Hematopoietic multipotent progenitor cell (in vitro differentiated cells): Measurements from ENCODE around the gene BTBD2. TPM values are rescaled to one million over a fixed set of nuclear protein-coding genes. Genes with fewer than 3 reads are reported as not detected.

Experiments used
- DNase-seq, 3 donors: peaks; one replicate each; pipeline ENCODE4 v3.0.0-alpha.2; 2011 to 2015; ENCODE audit warnings: low read depth in 2 of 3, low spot score in 2 of 3
- total RNA-seq: library from RNA; depleted of rRNA; stranded (reverse); fragments of >200 nt; gene quantifications from one replicate; pipeline ENCODE4 v1.2.3, GENCODE V29; 2012

BTBD2 gene
- total RNA-seq, 1 donor: 146 TPM

DNA sequence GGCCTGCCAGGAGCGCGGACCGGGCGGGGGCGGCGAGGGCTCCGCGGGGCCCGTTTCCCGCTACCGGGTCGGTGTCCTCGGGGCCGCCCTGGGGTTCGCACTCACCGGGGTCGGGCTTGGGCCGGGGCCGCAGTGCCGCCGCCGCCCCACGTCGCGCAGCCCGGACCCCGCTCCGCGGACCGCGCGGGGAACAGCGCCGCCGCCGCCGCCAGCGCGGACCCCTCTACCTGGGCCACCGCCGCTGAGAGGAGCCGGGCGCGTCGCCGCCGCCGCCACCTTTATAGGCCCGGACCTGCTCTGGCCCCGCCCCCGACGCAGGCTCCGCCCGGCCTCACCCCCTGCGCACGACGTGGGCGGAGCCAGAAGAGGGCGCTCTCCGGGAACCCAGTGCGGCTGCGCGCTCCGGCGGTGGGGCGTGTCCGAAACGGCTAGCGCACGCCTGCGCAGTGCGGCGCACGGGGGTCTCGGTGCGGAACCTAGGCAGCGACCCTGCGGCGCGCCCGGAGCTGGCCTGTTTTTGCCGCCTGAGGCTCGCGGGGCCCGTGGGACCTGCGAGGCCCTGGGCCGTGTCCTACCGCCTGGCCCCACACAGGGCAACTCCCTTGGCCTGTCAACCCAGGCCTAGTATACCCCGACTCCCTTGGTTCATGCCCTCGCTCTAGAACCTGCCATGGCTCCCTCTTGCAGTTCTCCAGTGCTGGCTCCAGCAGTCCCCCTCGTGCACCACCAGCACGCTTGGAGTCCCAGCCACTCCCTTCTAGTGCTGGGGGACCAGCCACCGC, 35.7 kb upstream of the BTBD2 start, which contains the start of gene MKNK2:
Gene MKNK2, minus strand, starts transcription at position 254 of the 782 bp plus-strand sequence. CDS start 393 bp downstream, outside the sequence.
- peak; percentile 85 to 94 (median 91) for DNase-seq

DNA sequence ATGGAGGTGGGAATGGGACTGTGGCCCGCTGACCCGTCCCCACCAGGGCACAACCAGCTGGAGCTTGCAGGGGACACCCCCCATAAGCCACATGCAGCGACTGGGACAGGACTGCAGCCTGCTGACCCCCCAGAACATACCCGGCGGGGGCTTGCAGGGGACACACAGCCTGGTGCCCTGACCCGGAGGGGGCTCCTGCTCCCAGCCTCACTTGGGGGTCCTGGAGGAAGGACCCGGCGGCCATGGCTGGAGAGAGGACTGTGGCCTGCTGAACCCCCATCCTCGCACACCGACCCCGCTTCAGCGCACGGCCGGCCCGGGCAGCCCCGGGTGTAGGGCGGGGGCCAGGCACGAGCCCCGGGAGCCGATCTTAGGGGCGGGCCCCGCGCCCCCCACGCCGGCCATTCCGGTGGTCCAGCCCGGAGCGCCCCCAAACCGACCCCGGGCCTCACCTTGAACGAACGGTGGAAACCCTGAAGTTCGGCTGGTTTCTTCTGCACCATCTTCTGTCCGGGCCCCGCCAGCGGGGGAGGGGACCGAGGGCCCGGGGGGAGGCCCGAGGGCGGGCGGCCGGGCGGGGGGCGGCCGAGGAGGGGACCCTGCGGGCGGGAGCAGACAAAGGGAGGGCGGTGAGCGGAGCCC, 35.0 kb upstream of the BTBD2 start:
- no peak for DNase-seq

DNA sequence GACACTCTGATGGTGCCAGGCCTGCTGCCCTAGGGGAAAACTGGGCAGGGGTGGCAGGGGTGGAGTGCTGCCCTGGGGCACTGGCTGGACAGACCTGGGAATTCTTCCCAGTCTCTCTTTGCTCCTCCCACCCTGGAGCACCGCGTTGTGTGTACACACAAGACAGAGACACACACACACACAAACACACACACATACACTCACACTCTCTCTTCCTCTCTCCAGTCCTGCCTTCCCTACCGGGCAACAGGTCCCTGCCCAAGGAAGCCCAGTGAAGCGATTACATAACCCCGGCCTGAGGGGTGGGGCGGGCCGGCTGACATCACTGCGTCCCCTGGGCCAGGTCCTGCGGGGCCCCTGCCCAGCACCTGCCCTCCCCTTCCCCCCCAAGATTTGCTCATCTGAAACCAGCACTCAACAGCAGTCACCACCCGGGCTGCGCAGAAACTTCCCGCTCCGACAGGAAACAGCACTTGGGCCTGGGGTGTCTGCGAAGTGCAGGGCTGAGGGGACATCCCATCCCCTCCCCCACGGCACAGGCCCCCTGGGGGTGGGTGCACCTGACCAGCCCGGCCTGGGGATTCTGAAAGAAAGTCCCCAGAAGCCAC, 34.3 kb upstream of the BTBD2 start:
- DNase-seq: peak in 2 of 3 donors; percentile 73 to 75

DNA sequence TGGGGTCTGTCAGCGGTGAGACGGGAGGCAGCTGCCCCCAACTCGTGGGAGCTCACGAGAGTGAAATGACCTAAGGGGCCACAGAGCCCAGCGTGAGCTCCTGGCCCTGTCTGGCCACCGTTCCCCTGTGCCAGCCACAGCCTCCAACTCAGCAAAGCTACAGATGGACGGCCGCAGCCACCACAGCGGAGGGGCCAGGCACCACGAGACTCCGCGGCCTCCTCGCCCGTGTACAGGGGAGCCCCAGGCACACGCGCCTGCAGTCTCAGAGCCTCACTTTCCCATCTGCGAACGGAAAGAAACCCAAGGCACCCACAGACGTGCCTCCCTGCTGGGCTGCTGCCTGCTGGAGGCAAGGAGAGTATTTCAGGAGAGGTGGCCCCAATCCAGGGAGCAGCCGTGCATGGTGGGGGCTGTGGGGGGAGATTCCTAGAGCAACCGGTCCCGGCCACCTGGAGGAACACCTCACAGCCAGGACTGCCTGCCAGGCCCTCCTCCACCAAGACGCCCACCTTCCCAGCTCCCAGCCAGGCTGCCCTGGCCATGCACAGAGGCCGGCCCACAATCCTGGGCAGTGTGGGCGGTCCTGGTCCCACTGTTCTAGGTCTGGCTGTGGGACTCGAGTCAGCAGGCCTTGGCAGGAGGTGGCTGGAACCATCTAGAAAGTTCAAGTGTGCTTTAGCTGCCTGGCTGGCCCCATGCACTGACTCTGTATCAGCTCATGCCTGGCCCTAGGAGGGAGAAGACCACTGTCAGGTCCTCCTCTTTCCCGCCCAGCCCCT, 33.6 kb upstream of the BTBD2 start:
- DNase-seq: no peak

DNA sequence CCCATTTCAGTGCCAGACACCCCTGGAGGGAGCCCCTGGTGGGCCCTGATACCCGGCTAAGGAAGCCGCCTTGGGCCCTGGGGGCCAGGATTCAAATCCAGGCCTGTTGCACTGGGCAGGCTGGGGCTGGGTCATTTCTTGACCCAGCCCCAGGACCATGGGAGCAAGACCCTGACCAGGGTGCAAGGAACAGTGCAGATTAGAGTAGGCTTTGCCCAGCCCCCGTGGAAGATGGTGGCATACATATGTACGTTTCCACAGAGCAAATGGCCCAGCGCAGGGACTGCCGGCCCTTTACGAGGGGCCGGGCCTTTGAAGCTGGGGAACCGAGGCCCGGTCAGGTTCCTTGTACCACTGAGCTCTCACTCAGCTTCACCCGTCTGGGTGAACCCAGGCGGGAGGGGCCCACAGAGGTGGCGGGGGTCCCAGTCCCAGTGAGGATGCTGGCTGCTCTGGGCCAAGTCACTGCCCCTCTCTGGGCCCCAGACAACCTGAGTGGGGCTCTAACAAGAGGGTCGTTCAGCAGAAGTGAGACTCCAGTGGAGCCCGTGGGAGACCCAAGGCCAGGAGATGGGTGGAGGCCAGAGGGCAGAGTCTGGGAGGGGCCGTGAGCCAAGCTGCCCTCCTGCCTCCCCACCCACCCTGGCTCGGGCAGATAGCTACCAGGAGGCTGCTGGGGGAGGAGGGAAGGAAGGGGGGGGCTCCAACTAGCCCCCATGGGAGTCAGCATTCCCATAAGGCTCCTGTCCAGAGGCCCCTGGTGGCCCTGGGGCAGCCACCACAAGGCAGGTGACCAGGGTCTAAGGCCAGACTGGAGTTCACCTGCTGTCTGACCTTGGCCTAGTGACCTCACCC, 32.8 kb upstream of the BTBD2 start:
- no peak for DNase-seq

DNA sequence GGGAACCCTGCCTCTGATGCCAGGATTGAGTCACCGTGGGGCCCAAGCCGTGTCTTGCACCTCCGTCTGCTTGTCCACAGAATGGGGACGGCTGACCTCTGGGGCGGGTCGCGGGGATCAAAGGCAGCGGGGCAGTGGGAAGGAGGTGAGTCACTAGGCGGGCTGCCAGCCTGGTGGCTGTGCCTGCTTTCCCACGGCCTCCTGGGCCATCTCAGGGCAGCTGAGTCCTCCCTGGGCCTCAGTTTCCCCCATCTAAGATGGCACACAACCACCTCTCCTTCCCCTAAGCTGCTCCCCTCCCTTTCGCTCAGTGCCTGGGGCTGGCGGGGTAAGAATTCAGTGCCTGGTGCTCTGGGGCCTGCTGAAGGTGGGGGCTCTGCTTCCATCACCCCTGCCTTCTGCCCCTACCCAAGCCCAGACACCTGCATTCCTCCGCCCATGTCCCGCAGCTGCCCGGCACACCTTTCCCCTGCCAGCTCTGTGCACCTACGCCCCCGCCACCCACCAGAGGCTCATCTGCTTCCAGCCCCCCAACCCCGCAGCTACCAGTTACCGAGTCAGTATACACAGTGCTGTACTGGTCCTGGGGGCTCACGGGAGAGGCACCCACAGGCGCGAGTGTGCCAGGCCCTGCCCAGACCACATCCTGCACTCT, 32.1 kb upstream of the BTBD2 start:
- no peak for DNase-seq

DNA sequence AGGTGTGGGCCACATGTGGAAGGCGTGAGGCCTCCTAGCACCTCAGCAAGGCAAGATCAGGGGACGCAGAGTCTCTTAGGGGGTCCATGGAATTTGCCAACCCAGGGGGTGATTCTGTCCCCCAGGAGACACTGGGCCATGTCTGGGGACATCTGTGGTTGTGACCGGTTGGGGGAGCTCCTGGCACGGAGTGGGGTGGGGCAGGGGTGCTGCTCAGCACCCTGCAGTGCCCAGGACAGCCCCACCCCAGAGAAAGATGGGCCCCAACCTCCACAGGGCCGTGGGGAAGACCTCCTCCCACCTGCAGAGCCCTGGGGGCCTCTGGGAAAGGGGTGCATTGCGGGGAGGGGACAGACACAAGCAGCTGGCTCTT, 31.5 kb upstream of the BTBD2 start:
- DNase-seq: no peak

DNA sequence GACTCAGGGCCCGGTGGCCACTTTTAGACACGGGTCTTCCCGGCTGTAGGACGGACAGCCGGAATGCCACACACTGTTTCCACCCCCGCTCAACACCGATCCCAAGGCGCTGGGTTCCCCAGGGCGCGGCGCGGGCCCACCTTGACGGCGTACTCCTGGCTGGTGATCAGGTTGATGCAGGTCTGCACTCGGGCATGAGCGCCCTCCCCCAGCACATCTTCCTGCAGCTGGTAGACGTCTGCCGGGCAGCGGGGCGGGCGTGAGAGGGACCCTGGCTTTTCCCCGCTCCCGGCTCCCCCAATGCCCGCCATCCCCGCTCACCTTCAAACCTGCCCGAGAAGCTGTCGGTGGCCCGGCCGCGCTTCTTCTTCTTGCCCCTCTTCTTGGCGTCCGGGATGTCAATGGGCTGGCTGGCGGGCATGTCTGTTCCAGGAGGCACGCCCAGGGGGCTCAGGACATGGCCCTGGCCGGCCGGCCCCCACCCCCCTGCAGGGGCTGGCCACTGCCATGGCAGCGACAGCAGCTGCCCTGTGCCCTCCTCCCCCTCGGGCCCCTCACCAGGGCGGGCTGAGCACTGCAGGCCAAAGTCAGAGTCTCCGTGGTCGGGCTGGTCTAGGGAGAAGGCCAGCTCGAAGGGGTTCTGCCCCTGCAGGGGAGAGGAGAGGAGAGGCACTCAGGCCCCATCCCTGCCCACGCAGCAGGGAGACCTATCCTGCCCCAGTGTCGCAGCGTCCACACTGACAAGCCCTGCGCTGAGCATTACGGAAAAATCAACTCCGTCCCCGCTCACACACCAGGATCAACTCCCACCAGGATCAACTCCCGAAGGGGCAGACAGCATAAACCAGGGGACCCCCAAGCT, 30.8 kb upstream of the BTBD2 start:
- DNase-seq: no peak

DNA sequence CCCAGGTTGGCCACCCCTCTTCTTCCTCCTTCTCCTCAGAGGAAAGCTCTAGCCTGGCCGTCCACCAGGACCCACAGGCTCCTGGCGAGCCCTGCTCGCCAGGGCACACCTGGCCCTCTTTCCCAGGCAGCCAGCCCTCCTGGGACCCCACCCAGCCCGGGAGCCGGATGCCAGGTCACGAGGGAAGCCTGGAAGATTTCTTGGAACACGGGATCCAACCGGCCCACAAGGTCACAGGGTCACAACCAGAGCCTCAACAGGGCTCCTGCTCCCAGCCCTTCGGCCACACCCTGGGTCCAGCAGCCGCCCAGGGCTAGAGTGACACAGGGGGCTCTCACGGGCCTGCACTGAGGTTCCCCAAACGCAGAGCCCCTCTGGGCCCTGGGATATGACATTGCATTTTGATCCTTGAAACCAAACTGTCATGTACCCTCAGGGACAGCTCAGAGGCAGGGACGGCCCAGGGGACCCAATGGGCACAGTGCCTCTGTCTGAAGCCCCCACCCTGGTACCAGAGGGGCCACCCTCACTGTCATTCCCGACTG, 30.1 kb upstream of the BTBD2 start:
- no peak for DNase-seq

DNA sequence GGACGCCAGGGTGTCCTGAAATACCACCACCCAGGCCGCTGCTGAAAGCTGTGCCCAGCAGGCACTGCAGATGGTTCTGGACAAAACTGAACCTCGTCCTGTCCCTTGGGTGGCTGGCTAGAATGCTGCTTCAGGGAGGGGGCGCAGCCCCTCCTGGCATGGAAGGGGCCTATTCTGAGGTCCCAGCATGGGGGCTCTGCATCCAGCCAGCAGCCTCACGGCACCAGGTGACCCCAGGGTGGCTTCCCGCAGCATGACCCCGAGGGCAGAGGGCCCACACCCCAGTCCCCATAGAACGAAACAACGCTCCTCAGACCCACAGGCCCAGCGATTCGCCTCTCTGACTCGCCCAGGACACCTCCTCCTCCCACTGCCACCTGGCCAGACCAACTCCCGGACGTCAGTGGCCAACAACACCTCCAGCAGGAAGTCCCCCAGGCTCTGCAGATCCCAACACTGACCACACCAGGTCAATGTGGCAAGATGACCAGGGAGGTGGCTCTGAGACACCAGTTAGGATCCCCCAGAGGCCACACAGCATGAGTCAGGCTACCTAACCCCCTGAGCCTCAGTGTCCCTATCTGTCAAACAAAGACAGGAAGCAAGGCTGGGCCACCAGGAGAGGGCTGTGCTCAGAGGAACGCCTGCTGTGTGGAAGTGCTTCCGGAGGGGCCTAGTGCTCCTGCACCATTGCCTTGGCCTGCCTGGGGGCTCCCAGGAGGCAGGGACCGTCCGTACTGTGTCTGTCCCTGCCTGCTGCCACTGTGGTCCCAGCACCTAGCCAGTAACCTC, 29.4 kb upstream of the BTBD2 start:
- DNase-seq: no peak

DNA sequence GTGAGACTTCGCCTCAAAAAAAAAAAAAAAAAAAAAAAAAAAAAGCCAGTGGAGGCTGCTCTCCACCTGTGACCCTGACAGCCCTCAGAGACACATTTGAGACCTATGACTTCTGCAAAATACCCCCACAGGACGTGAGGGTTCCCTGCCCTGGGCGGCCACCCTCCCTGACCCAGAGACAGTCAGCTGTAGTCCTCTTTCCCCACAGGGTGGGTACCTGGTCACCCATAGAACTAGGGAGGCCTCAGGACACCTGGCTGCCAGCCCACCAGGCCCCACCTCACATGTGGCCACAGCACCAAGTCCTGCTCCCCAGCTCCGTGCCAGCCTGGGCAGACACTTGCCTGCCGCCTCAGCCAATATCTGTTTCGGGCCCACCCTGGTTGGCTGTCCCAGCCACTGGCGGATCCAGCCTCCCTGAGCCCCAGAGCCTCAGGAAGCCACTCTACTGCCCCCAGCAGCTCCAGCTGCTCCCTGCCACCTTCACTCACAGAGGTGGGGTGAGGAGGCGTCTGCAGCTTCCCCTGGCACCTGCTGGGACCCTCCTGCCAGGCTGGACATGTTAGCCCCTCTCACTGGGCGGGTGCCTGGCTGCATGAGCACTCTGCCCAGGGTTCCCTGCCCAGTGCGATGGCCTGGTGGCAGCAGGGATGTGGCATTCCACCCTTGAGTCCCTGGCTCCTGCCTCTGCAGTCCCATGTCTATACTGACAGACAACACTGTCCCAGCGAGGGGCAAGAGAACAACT, 28.6 kb upstream of the BTBD2 start:
- peak in 1 of 3 donors; percentile 44 for DNase-seq

DNA sequence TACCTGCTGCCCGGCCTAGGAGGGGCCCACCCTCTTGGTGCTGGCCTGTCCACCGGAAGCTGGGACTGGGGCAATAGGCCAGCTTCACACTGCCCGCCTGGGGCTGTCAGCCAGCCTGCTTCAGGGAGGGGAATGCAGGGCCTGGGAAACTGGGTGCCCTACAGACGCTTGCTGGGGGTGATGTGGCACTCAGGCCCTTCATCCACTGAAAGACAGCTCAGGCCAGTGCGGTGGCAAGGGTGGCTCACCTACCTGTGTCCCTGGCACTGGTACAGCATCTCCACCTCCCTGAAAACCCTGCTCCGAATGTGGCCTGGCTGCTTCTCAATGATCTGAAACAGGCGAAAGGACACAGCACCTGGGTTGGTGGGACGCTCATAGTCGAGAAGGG, 27.7 kb upstream of the BTBD2 start:
- no peak for DNase-seq

DNA sequence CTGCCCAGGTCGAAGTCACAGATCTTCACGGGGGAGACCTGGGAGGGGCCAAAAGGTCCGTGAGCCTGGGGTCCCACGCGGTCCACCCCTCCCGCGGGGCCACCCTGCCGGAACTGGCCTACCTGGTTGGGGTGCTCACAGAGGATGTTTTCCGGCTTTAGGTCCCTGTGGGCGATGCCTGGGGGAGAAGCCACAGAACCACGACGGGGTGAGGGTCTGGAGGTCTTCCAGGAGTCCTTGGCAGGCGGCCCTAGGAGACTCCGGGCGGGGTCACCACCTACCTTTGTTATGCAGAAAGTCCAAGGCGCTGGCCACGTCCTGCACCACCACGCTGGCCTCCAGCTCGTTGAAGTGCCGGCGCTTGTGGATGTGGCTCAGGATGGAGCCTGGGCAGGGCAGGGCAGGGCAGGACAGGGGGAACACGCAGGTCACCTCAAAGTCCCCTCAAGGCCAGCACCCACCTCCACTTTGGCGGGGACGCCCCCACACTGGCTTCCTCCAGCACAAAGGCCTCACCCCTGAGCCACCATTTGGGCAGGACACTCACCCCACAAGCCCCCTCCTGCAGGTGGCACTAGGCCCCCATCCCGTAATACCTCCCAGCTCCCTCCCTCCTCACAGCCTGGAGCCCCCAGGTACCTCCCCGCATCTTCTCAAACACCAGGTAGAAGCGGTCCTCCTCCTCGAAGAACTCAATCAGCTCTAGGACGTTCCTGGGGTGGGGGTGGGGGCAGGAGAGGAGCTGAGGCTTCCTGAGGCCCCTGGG, 27.2 kb upstream of the BTBD2 start:
- DNase-seq: no peak

DNA sequence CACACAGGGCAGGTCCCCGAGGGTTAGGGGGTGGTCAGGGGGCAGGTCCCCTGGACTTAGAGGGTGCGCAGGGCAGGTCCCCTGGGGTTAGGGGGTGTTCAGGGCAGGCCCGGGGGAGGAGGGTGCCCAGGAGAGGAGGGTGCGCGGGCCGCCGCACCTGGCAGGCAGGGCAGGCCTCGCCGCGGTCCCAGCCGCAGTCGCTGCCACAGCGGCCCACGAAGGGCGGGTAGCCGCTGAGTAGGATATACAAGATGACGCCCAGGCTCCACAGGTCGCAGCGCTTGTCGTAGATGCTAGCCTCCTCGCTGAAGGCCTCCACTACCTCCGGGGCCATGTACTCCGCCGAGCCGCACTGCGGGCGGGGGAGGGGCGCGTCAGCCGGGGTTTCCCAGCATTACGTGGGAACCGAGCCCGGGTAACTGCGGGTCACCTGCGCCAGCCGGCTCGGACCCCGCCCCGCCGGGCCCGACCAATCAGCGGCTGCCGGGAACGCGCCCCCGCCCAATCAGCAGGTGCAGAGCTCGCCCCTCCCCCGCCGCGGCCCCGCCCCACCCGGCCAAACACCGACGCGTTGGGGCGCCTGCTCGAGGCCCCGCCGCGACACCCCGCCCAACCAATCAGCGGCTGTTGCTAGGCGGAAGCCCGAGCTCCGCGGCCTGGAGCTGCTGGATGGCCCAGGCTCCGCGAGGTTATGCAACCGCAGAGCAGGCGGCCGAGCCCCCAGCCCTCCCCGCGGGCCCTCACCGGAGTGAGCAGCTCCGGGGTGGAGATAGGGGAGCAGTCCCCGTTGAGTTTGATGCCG, 26.4 kb upstream of the BTBD2 start:
- DNase-seq: peak; percentile 97

DNA sequence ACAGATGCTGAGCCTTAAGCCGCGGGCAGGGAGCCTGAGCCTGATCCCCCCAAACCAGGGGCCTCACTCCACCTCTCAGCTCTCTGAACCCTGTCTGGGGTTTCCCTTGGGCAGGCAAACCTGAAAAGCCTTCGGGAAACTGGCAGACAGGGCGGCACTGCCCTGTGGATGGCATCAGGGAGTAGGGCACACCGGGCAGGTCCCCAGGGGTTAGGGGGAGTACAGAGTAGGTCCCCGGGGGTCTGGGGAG, 25.8 kb upstream of the BTBD2 start:
- no peak for DNase-seq
